ENCODE measurements around the gene NSUN3. TPM values are rescaled to one million over a fixed set of nuclear protein-coding genes. Genes with fewer than 3 reads are reported as not detected.
"Not testable (repeated sequence)": the region's sequence is repeated elsewhere in the genome, so short reads cannot be mapped to it uniquely, and the experiment has no call there.

The NSUN3 gene
- total RNA-seq, 2 experiments from 2014 or later, result 10.4 to 13.5 TPM

DNA sequence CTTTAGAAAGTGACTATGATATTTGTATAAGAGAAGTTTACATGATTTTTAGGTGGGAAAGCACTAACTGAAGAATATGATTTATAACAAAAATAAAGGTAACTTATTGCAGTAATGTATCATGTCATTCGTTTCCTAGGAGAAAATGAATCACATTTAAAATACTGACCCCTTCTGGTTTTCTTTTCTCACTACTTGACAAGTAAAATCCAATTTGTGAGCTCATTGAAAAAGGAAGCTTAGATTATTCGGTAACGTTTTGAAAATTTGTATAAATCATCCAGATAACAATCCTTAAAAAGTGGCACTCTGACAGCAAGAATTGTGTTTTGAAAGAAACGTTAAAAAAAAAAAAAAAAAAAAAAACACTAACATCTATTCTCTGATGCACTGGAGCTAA, 39.0 kb downstream of the NSUN3 start:
- H3K9me2 ChIP-seq (ENCODE audit: insufficient read depth, low read length), result no peaks in the 10 kb centered on the region
- H3K9me3 ChIP-seq (ENCODE audit: low read length), result no peaks in the 10 kb centered on the region
- H2AFZ ChIP-seq (ENCODE audit: low read length), result no peak overlapping the region
- H3K4me3 ChIP-seq (ENCODE audit: low read depth, low read length, poor library complexity, severe bottlenecking), result no peak overlapping the region
- H3K4me1 ChIP-seq (ENCODE audit: insufficient read depth, low read length, poor library complexity, severe bottlenecking), result no peaks in the 10 kb centered on the region
- ChIA-PET POLR2A (interaction anchor here (0.7 to 1.2 kb wide), 8 partner anchors 8 to 812 kb away, joined by 3 to 15 read pairs (median 6); partner anchors contain the start of genes DHFR2 and NSUN3), CTCF (ENCODE audit: unreplicated experiment) (no interaction called here)
- BruUV-seq (replicated peaks), result no TSS peak
- TF ChIP-seq, protein P1, sequence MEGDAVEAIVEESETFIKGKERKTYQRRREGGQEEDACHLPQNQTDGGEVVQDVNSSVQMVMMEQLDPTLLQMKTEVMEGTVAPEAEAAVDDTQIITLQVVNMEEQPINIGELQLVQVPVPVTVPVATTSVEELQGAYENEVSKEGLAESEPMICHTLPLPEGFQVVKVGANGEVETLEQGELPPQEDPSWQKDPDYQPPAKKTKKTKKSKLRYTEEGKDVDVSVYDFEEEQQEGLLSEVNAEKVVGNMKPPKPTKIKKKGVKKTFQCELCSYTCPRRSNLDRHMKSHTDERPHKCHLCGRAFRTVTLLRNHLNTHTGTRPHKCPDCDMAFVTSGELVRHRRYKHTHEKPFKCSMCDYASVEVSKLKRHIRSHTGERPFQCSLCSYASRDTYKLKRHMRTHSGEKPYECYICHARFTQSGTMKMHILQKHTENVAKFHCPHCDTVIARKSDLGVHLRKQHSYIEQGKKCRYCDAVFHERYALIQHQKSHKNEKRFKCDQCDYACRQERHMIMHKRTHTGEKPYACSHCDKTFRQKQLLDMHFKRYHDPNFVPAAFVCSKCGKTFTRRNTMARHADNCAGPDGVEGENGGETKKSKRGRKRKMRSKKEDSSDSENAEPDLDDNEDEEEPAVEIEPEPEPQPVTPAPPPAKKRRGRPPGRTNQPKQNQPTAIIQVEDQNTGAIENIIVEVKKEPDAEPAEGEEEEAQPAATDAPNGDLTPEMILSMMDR (conservative IDR thresholded peaks at IDR 0.05; ENCODE audit: low read length), result peak; percentile 60
- TF ChIP-seq EZH2phosphoT487 (IDR thresholded peaks at IDR 0.05; ENCODE audit: borderline replicate concordance, low read depth, low read length), result no peak
- H3K36me3 ChIP-seq (ENCODE audit: insufficient read depth, low read length), result peaks cover 38% of the 10 kb centered on the region
- no peak overlapping the region for H3K4me2 ChIP-seq (ENCODE audit: low read length)
- no peaks in the 10 kb centered on the region for H3K79me2 ChIP-seq (ENCODE audit: insufficient read depth, low read depth, low read length)
- H3K27ac ChIP-seq (ENCODE audit: low read depth, low read length, poor library complexity, severe bottlenecking), result no peak overlapping the region
- intact Hi-C loops (cut with micrococcal nuclease; ENCODE audit: unreplicated experiment), result no loop called here
- peak; percentile 6 for DNase-seq (ENCODE audit: low spot score)
- H4K20me1 ChIP-seq (ENCODE audit: insufficient read depth, low read length), result no peaks in the 10 kb centered on the region

DNA sequence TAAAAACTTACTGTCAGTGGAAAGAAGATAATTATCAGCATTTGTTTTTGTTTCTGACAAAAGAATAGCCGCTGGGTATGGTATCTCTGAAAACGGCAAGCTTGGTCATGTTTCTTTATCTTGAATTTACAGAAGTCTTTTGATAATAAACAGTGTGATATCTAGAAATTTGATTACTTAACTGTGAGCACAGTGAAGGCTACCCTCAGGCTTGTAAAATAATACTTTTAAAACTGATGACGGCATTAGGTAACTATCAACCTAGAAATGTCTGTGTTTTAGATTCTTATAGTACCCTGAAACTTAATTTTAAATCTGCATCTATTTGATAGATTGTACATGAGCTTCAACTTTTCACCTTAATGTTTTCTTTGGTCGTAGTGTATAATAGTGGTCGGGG, 43.4 kb downstream of the NSUN3 start:
- no peaks in the 10 kb centered on the region for H3K79me2 ChIP-seq (ENCODE audit: insufficient read depth, low read depth, low read length)
- no peak overlapping the region for H2AFZ ChIP-seq (ENCODE audit: low read length)
- H3K4me1 ChIP-seq (ENCODE audit: insufficient read depth, low read length, poor library complexity, severe bottlenecking), result no peaks in the 10 kb centered on the region
- DNase-seq (ENCODE audit: low spot score), result no peak
- H3K4me3 ChIP-seq (ENCODE audit: low read depth, low read length, poor library complexity, severe bottlenecking), result no peak overlapping the region
- POLR2A ChIA-PET, result interaction anchor here (0.6 to 1.2 kb wide), 2 partner anchors 9 to 67 kb away, joined by 4 to 5 read pairs; no protein-coding TSS in a partner anchor
- CTCF ChIA-PET (ENCODE audit: unreplicated experiment), result no interaction called here
- intact Hi-C loops (cut with micrococcal nuclease; ENCODE audit: unreplicated experiment), result no loop called here
- no peak for TF ChIP-seq EZH2phosphoT487 (IDR thresholded peaks at IDR 0.05; ENCODE audit: borderline replicate concordance, low read depth, low read length)
- TF ChIP-seq, protein P1 (conservative IDR thresholded peaks at IDR 0.05; ENCODE audit: low read length), result no peak
- no peak overlapping the region for H3K4me2 ChIP-seq (ENCODE audit: low read length)
- no peaks in the 10 kb centered on the region for H3K9me3 ChIP-seq (ENCODE audit: low read length)
- peaks cover 21% of the 10 kb centered on the region for H3K36me3 ChIP-seq (ENCODE audit: insufficient read depth, low read length)
- no peaks in the 10 kb centered on the region for H4K20me1 ChIP-seq (ENCODE audit: insufficient read depth, low read length)
- no peak overlapping the region for H3K27ac ChIP-seq (ENCODE audit: low read depth, low read length, poor library complexity, severe bottlenecking)
- BruUV-seq (replicated peaks), result no TSS peak
- H3K9me2 ChIP-seq (ENCODE audit: insufficient read depth, low read length), result no peaks in the 10 kb centered on the region

DNA sequence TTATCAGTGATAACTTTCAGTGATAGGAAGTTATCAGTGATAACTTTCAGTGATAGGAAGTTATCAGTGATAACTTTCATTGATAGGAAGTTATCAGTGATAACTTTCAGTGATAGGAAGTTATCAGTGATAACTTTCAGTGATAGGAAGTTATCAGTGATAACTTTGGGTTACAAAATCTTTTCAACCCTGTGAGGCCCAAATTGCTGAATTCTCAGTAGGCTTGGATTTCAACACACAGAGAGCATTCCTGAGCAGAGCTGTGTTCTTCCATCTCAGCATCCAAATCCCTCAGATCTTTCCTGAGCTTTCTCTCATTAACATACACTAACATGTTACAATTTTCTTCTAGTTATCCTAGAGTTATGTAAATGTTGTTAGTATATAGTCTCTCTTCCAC, 47.4 kb downstream of the NSUN3 start:
- H3K36me3 ChIP-seq (ENCODE audit: insufficient read depth, low read length), result peaks cover 25% of the 10 kb centered on the region
- H4K20me1 ChIP-seq (ENCODE audit: insufficient read depth, low read length); CTCF ChIA-PET (ENCODE audit: unreplicated experiment); H3K27ac ChIP-seq (ENCODE audit: low read depth, low read length, poor library complexity, severe bottlenecking); H2AFZ ChIP-seq (ENCODE audit: low read length); H3K9me3 ChIP-seq (ENCODE audit: low read length); H3K4me2 ChIP-seq (ENCODE audit: low read length); DNase-seq (ENCODE audit: low spot score); H3K4me3 ChIP-seq (ENCODE audit: low read depth, low read length, poor library complexity, severe bottlenecking); H3K4me1 ChIP-seq (ENCODE audit: insufficient read depth, low read length, poor library complexity, severe bottlenecking); H3K79me2 ChIP-seq (ENCODE audit: insufficient read depth, low read depth, low read length); intact Hi-C loops (cut with micrococcal nuclease; ENCODE audit: unreplicated experiment); BruUV-seq (replicated peaks); H3K9me2 ChIP-seq (ENCODE audit: insufficient read depth, low read length): not testable (repeated sequence)
- POLR2A ChIA-PET, result interaction anchor here (1.0 kb wide), 1 partner anchor 9 kb away, joined by 15 read pairs; no protein-coding TSS in a partner anchor
